Measurements from ENCODE around the gene IFNK.
"Not testable (repeated sequence)": the region's sequence is repeated elsewhere in the genome, so short reads cannot be mapped to it uniquely, and the experiment has no call there.

Gene IFNK, protein sequence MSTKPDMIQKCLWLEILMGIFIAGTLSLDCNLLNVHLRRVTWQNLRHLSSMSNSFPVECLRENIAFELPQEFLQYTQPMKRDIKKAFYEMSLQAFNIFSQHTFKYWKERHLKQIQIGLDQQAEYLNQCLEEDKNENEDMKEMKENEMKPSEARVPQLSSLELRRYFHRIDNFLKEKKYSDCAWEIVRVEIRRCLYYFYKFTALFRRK

DNA sequence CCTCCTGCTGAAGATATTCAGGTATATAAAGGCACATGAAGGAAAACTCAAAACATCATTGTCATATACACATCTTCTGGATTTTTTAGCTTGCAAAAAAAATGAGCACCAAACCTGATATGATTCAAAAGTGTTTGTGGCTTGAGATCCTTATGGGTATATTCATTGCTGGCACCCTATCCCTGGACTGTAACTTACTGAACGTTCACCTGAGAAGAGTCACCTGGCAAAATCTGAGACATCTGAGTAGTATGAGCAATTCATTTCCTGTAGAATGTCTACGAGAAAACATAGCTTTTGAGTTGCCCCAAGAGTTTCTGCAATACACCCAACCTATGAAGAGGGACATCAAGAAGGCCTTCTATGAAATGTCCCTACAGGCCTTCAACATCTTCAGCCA lies at the start of gene IFNK:
TSS of gene IFNK (plus strand) at position 55 of the 400 bp plus-strand sequence. CDS start at position 102, 47 bp downstream.
- DNase-seq: no peak

DNA sequence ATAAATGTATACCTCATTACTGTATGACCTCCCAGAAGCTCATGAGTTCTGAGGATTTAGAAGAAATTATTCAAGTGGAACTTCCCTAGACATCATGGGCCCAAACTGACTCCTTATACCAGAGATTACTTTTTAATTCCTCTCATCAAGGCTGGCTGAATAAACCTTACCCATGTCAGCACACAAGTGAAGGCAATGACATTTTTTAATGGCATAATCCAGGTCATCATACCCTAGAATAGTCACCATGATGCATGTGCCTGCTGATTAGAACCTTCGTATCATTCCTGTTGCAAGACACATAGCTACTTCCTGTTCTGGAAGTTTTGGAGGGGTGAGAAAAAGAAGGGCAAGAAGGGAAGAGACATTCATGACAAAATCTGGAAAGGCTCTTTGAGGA lies 49.8 kb upstream of the IFNK start:
- DNase-seq: no peak

DNA sequence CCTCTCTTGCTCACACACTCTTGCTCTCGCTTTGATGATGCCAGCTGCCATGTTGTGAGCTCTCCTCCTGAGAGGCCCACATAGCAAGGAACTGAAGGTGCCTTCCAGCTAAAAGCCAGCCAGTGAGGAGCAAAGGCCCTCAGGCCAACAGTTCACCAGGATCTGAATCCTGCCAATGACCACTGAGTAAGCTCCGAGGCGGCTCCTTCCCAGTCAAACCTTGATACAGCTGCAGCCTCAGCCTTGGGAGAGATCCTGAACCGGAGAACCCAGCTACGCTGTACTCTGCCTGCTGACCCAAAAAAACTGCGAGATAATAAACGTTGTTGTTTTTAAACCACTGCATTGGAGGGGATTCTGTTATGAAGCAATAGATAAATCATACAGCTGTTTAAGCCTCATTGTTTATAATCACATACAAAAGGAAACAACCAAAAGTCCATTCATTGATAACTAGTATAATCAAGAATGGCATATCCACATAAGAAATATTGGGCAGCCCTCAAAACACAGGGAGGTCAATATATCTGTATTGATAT lies 49.0 kb upstream of the IFNK start:
- no peak for DNase-seq

DNA sequence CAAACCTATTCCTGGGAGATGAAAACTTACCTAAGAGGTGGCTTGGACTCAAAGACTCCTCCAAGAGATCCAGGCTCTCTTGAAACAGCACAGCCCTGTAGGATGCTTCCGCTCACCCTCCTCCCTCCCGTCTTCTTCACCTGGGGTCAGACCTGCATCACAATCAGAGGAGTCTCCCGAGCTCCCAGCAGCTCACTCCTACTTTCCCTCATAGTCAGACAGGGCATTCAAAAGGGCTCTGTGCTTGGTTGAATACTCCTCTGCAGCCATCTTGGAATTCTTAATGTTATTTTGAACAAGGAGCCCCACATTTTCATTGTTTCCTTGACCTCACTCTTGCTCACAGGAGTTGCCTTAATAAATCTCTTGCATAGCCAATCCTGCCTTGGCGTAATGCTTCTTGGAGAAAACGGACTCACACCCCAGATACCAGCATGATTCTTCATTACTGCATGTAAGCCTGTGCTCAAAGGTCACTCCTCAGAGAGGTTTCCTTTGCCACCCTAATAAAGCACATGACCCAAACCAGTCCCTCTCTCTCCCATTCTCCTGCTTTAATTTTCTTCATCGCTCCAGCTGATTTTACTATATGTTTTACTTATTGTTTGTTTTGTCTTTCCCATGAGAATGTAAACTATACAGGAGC lies 47.1 kb upstream of the IFNK start:
- DNase-seq: no peak

DNA sequence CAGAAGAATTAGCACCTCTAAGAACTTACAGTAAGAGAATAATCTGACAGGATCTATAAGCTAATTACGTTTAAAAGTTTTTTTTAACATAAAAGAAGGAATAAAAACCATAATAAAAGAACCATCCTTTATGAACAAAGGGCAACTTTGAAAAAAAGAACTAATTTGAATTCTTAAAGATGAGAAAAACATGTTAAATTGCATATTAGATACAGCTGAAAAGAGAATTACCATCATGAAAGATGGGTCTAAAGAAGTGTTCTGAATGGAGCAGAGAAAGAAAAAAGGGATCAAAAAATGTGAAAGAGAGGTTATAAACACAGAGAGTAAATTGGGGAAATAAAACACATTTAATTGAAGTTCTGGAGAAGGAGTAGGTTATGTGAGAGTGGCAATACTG lies 45.8 kb upstream of the IFNK start:
- DNase-seq: no peak

DNA sequence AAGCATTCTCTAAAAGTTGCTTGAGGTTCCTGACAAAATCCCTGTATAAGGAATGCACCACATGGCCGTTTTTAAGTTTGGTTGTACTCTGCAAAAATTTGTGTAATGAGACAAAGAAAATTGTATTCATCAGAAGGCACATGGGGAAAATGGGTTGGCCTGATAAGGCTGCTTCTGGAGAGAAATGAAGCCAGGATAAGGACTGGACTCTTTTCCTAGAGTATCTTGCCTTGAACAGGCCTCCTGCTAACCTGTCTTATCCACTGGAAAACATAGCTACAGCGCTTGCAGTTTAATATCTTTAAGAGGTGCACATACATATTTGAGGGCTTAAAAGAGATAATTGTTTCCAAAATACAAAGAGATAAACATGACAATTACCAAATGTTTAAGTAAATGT lies 41.4 kb upstream of the IFNK start:
- DNase-seq: peak; percentile 76

DNA sequence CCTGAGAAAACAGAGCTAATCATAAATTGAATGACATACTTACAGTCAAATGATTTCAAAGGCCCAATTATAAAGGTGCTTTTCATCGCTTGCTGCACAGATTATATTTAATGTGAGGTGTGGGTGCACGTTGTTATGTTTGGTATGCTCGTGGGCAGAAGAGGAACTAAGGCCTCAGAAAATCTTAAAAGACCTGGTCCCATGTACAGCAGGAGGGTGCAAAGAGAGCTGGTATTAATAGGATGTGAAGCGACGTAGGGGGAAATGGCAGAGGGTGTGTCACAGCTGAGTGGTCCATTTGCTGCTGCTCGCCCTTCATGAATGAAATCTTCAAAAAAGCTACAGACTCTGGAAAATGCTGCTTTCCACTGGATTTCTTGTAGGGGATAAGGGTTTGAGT lies 40.5 kb upstream of the IFNK start:
- DNase-seq: no peak

DNA sequence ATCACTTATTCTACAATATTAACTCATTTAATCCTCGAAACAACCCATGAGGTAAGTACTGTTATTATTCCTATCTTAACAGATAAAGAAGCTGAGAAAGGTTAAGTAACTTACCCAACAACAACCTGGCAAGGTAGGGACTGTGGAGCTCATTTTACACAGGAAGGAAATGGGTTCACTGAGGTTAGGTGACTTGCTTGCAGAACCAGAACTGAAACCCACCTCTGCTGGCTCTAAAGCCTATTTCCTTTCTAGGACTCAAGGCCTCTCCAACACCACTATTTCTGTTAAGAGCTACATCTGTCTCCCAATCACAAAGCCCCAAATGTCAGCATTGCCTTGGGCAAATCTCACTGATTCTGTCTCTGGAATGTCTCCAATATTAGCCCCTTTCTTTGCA lies 38.9 kb upstream of the IFNK start:
- no peak for DNase-seq

DNA sequence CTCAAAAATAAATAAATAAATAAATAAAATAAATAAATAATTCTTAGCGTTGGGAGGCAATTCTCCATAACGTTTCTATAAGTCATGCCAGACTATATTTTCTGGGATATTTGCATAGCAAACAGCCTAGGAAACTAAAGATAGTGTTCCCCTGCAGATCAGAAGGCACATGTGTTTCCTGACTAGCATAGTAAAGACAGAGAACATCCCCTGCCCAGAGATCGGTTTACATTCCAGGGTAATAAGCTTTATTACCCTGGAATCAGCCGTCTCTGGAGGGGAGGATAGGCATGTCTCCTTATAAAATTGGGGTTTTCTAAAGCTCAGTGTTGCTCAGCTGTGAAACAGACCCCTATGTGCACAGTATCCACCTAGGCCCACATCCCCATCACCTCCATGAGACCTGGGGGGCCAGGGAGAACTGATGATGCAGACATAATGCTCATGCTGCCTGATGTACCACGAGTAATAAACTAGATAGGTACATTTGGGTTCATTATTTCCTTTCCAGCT lies 36.9 kb upstream of the IFNK start:
- no peak for DNase-seq

DNA sequence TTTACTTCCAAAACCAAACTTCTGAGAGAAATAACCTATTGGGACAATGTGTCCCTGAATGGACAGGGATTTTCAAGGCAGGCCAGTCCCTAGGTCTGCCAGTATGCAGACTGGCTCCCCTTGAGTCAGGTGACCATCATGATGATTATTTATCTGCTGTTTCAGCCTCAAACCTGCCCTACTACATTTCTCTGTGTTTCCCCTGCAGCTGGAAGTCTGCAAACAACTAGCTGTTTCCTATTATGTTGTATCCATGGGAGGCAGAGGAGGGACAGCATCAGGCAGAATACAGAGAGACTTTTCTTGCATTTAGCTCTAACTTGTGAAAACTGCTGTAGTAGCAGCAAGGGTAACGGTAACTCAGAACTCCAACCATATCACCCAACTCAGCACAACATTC lies 36.2 kb upstream of the IFNK start:
- no peak for DNase-seq

DNA sequence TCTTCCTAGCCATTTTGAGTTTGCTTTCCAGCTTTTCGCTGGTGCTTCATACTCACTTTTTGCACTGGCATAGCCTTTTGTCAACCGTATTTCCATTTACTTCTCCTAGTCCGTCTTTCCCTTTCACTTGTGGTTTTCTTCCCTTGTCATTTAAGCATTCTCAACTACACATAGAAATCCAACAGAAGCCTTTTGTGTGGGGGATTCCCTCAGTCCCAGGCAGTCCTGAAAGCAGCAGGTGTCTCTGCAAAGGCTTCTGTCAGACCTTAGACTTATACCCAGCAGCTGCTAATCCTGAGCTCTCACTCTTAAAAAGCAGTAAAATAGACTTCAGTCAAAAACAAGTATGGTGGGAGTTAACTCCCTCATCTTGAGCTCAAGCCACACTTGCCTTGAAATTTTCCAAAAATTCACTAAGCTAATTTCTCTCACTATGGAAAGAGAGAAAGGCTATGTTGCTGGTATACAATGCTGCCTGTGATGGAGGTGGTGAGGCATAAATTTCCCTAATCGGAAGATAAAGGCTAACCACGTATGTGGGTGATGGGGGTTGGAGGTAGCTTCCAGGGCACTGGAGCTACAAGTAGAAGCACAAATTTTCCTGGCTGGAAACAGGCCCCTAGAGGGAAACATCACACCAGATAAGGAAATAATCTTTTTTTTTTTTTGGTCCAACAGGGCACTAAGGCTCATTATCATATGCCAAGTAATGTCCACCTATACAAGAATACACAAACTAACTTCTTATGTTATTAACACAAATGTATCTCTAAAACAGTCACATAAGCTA lies 34.8 kb upstream of the IFNK start:
- no peak for DNase-seq

DNA sequence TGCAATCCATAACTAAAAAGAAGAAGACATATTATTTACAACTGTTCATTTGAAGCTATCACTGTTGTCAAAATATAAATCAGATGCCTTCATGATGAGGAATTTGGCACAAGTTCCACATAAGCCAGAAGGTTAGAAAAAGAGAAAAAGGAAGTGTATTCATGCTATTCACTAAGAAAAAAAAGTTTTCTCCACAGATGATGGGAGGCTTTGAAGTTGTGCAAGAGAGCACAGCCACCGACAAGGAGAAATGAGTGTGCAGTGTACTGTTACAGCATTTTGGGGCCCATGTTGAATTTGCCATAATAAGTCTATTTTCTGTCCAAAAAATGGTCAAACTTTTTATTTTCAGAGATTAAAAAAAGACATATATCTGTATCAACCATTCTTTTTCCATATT lies 32.9 kb upstream of the IFNK start:
- peak; percentile 30 for DNase-seq

DNA sequence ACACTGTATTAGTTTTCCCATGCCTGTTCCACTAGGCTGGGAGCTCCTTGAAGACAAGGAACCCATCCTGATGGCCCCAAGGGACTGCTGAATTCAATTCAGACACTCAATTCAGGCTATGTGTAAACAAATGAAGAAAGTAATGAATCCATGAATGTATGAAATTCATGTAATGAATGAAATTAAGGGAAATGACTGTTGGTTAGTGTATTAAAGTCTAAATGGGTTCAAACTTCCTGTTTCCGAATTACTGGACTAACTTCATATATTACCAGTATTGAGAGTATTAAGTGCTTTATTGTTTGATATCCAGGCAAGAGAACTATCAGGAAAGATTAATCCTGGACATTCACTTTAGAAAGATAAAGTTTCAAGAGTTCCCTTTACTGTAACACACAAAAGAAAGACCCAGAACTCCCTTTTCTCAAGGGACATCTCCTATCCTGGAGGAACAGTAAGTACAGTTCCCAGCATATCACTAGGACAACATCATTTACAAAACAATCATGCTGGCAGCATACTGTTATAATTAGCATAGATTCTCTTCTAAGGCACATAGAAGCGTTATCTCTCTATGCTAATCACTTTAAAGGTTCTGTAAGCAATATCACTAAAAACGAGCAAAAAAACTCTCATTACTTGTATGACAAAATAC lies 28.5 kb upstream of the IFNK start:
- no peak for DNase-seq

DNA sequence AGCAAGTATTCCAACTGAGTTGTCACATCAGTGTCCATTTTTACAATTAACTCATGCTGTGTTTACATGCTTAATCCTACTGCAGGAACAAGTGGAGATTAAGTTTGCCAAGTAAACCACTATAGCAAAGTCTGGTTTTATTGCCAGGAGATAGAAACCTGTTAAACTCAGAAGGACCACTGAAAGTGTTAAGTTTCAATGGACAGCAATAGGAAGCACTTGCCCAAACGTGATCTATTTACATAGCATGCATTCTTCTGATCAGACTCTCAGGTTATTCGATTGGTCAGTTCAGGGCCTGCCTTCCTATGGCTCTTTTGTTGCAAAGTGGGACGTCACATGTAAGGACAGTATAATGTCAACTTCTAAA lies 28.0 kb upstream of the IFNK start:
- DNase-seq: no peak

DNA sequence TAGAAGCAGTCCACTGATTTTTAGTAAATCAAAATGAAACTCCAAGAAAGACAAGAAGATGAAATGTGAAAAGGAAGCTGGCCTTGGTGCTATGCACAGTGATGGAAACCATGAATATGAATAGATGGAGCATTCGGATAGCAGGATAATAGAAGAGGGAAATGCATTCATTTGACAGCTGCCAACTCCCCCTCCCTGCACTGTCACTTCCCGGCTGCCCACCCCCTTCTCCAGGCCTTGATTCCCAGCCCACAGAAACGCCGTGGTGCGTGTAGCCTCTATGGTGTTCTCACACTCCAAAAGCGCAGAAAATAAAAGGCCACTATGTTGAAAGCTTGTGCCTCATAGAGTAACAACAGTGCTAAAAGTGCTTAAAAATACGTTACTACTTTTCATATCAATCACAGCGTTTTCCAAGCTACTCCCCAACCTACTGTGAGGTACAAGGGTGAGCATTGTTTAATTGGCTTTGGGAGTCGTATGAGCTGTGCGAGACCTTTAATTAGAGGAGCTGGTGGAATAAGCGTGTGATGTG lies 26.1 kb upstream of the IFNK start:
- DNase-seq: no peak

DNA sequence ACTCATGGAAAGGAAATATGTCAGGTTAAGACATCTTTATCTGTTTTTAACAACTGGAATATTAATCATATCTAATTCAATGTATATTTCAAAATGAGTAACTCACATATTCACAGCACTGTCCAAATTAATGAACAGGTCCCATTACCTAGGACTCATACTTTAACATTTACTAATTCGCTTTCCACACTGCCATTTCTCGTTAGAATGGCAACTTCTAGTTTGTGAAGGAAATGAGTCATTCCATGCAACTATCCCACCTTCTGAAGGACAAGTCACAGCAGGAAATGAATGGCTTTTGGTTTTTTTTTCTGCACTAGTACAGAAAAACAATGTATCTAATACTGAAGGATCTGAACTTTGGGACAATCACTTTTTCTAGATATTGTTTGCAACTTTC lies 24.6 kb upstream of the IFNK start:
- DNase-seq: peak; percentile 10

DNA sequence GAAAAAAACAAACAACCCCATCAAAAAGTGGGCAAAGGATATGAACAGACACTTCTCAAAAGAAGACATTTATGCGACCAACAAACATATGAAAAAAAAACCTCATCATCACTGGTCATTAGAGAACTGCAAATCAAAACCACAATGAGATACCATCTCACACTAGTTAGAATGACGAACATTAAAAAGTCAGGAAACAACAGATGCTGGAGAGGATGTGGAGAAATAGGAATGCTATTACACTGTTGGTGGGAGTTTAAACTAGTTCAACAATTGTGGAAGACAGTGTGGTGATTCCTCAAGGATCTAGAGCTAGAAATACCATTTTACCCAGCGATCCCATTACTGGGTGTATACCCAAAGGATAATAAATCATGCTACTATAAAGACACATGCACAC lies 23.2 kb upstream of the IFNK start:
- not testable (repeated sequence) for DNase-seq

DNA sequence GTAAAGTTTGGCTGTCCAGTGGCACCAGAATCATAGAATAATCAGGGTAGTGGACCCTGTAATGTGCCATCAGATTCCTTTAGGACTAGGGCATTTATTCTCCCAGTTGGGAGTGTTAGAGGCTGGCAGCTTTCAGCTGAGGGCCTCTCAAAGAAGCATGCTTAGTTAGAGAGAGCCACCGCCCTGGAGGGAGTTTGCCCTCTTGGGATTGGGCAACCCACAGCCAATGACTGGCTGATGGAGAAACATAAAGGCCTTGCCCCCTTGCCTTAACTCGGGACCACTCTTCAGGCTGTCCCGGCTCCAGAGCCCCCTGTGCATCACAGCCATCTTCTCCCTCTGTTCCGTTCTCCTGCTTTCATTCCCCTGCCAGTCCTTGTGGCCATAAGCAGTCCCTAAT lies 20.5 kb upstream of the IFNK start:
- no peak for DNase-seq

DNA sequence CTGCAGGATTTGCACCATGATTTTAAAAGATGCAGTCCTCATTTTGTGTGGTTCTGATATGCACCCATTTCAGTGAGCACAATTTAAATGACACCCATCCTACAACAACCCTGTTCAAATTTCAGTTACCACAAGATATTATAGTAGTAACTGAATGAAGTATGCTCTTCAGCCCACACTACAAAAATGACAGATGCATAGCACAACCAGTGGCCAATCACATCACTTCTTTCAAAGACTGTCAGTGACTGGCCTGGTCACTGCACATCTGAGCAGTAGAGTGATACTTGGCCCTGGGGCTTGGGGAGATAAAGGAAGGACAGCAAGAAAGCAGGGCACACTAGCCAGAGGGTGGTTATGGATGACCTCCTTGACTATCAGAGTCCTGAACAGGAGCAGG lies 19.8 kb upstream of the IFNK start:
- no peak for DNase-seq

DNA sequence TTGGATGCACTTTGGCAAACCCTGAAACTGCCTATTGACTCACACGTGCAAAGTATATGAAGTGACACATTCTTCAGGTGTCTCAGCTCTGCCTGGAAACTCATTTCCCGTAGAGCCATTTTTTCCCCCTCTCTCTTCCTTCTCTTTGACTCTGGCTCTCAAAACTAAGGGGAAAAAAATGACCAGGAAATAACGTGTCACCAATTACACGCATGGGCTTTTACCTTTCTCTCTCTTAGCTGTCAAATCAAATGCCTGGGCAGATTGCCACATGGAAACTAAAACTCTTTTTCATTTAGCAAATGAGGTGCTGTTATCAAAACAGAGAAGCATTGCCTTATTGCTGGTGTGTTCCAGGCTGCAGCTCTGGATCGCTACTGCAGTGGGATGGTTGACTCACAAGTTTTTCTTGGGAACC lies 18.3 kb upstream of the IFNK start:
- DNase-seq: no peak

DNA sequence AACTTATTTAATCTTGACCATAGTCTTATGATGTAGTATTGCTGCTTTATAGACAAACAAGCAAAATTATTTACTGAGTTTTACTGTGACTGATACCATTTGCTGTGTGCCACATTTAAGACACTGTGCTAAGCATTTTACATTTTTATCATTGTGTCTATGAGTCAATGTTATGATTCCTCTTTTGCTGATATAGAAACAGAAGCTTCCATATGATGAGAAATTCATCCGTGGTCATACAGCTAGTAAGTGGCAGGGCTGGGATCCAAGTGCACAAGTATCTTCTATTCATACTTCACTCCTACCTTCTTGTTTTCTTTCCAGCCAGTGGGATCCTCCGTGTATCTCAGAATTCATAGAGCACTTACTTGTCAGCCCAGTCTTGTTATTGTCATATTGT lies 17.1 kb upstream of the IFNK start:
- DNase-seq: no peak

DNA sequence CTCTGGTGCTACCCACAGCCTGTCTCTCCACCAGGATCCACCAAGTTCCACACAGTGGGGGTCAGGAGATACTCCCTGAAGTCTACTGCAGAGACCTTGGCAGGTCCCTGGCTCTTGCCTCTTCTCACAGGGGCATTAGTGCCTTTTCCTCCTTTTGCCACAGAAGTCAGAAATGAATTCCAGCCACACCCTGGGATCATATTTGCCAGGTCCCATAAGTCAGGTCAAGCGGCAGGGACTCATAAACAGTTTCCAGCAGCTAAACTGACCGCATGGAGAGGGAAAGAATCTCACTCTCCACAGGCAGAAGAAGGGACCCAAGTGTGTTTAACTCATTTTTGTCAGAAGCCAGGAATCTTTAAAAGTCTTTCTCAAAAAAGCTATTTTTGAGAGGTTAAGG lies 13.3 kb upstream of the IFNK start:
- DNase-seq: no peak

DNA sequence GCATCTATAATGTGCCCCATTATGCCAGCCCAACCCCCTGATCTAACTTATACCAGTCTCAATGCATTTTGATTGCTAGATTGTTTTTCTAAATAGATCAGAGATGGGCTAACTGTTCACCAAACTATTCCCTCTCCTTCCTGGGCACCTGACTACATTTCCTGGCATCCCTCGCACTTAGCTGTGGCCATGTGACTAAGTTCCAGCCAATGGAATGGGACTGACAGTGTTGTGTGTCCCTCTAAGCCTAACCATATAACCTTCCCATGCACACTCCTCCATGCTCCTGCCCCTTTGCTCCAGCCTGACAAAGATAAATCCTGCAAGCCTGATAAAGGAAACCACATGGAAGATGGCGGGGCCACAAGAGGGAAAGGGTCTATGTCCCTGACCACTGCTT lies 12.3 kb upstream of the IFNK start:
- no peak for DNase-seq

Data from hematopoietic multipotent progenitor cell treated with erythropoietin and hydrocortisone succinate and interleukin-3 and kit ligand, for 6 days (in vitro differentiated cells).